ENCODE measurements around the gene CALHM4.

CALHM4 gene

GRCh38 chr6:116529466-116530290, 23.9 kb upstream of the CALHM4 start:
- H3K36me3 Mint-ChIP-seq (ENCODE audit: low read depth), result no peaks in the 10 kb centered on the region
- H3K27ac Mint-ChIP-seq, result no peak overlapping the region
- no peaks in the 10 kb centered on the region for H3K9me3 Mint-ChIP-seq
- peaks cover 18% of the 10 kb centered on the region for H3K27me3 Mint-ChIP-seq
- no peaks in the 10 kb centered on the region for H3K4me1 Mint-ChIP-seq (ENCODE audit: low read depth)
- H3K4me3 Mint-ChIP-seq, result no peak overlapping the region
- no peak for DNase-seq

- no peaks in the 10 kb centered on the region for H3K4me1 Mint-ChIP-seq (ENCODE audit: low read depth)
- H3K36me3 Mint-ChIP-seq (ENCODE audit: low read depth), result no peaks in the 10 kb centered on the region
- no peak overlapping the region for H3K27ac Mint-ChIP-seq
- H3K9me3 Mint-ChIP-seq, result no peaks in the 10 kb centered on the region
- H3K27me3 Mint-ChIP-seq, result peaks cover 18% of the 10 kb centered on the region
- H3K4me3 Mint-ChIP-seq, result no peak overlapping the region
- no peak for DNase-seq
These were observed 23.1 kb upstream of the CALHM4 start for GRCh38 chr6:116530436-116530835.

GRCh38 chr6:116531675-116532570, 21.6 kb upstream of the CALHM4 start:
- Mint-ChIP-seq H3K4me1 (ENCODE audit: low read depth) (peaks cover 1% of the 10 kb centered on the region), H3K27ac (no peak overlapping the region), H3K9me3 (no peaks in the 10 kb centered on the region), H3K27me3 (peaks cover 18% of the 10 kb centered on the region), H3K4me3 (no peak overlapping the region), H3K36me3 (ENCODE audit: low read depth) (no peaks in the 10 kb centered on the region)
- peak; percentile 47 for DNase-seq

- no peak for DNase-seq
- Mint-ChIP-seq H3K4me1 (ENCODE audit: low read depth) (peaks cover 1% of the 10 kb centered on the region), H3K27ac (no peak overlapping the region), H3K4me3 (no peak overlapping the region), H3K27me3 (peaks cover 16% of the 10 kb centered on the region), H3K9me3 (no peaks in the 10 kb centered on the region), H3K36me3 (ENCODE audit: low read depth) (no peaks in the 10 kb centered on the region)
These were observed 20.2 kb upstream of the CALHM4 start for GRCh38 chr6:116533233-116533957.

GRCh38 chr6:116535109-116535508, 18.4 kb upstream of the CALHM4 start:
- H3K27ac Mint-ChIP-seq, result no peak overlapping the region
- no peak overlapping the region for H3K4me3 Mint-ChIP-seq
- DNase-seq, result no peak
- H3K4me1 Mint-ChIP-seq (ENCODE audit: low read depth), result peaks cover 1% of the 10 kb centered on the region
- H3K36me3 Mint-ChIP-seq (ENCODE audit: low read depth), result no peaks in the 10 kb centered on the region
- H3K27me3 Mint-ChIP-seq, result peaks cover 22% of the 10 kb centered on the region
- no peaks in the 10 kb centered on the region for H3K9me3 Mint-ChIP-seq

GRCh38 chr6:116536216-116536621, 17.3 kb upstream of the CALHM4 start:
- H3K9me3 Mint-ChIP-seq, result no peaks in the 10 kb centered on the region
- H3K36me3 Mint-ChIP-seq (ENCODE audit: low read depth), result no peaks in the 10 kb centered on the region
- peaks cover 28% of the 10 kb centered on the region for H3K27me3 Mint-ChIP-seq
- DNase-seq, result no peak
- no peak overlapping the region for H3K4me3 Mint-ChIP-seq
- H3K4me1 Mint-ChIP-seq (ENCODE audit: low read depth), result peaks cover 1% of the 10 kb centered on the region
- H3K27ac Mint-ChIP-seq, result no peak overlapping the region

- no peak for DNase-seq
- Mint-ChIP-seq H3K36me3 (ENCODE audit: low read depth) (no peaks in the 10 kb centered on the region), H3K9me3 (no peaks in the 10 kb centered on the region), H3K4me3 (no peak overlapping the region), H3K27me3 (peaks cover 33% of the 10 kb centered on the region), H3K27ac (no peak overlapping the region), H3K4me1 (ENCODE audit: low read depth) (no peaks in the 10 kb centered on the region)
These were observed 11.1 kb upstream of the CALHM4 start for GRCh38 chr6:116542426-116542825.

- no peak overlapping the region for H3K27ac Mint-ChIP-seq
- DNase-seq, result no peak
- no peaks in the 10 kb centered on the region for H3K9me3 Mint-ChIP-seq
- H3K4me1 Mint-ChIP-seq (ENCODE audit: low read depth), result no peaks in the 10 kb centered on the region
- no peak overlapping the region for H3K4me3 Mint-ChIP-seq
- H3K27me3 Mint-ChIP-seq, result peaks cover 33% of the 10 kb centered on the region
- no peaks in the 10 kb centered on the region for H3K36me3 Mint-ChIP-seq (ENCODE audit: low read depth)
These were observed 10.4 kb upstream of the CALHM4 start for GRCh38 chr6:116543149-116543548.

- Mint-ChIP-seq H3K36me3 (ENCODE audit: low read depth) (no peaks in the 10 kb centered on the region), H3K9me3 (no peaks in the 10 kb centered on the region), H3K27ac (no peak within 1 kb of the TSS), H3K4me1 (ENCODE audit: low read depth) (no peaks in the 10 kb centered on the region), H3K4me3 (no peak within 1 kb of the TSS), H3K27me3 (peaks cover 20% of the 10 kb centered on the region)
- DNase-seq, result no peak
These were observed 7.9 kb upstream of the CALHM4 start, which contains the start of gene TRAPPC3L for GRCh38 chr6:116545651-116546050. Gene TRAPPC3L, minus strand, starts transcription at chr6:116545684. Its CDS starts 170 bp downstream, at chr6:116545514.

GRCh38 chr6:116547358-116547757, 6.2 kb upstream of the CALHM4 start:
- DNase-seq, result no peak
- H3K4me1 Mint-ChIP-seq (ENCODE audit: low read depth), result no peaks in the 10 kb centered on the region
- H3K36me3 Mint-ChIP-seq (ENCODE audit: low read depth), result no peaks in the 10 kb centered on the region
- peaks cover 16% of the 10 kb centered on the region for H3K27me3 Mint-ChIP-seq
- no peak overlapping the region for H3K4me3 Mint-ChIP-seq
- H3K9me3 Mint-ChIP-seq, result no peaks in the 10 kb centered on the region
- no peak overlapping the region for H3K27ac Mint-ChIP-seq

- DNase-seq, result no peak
- H3K4me1 Mint-ChIP-seq (ENCODE audit: low read depth), result no peaks in the 10 kb centered on the region
- H3K36me3 Mint-ChIP-seq (ENCODE audit: low read depth), result no peaks in the 10 kb centered on the region
- no peak overlapping the region for H3K27ac Mint-ChIP-seq
- no peaks in the 10 kb centered on the region for H3K9me3 Mint-ChIP-seq
- no peak overlapping the region for H3K4me3 Mint-ChIP-seq
- H3K27me3 Mint-ChIP-seq, result peaks cover 17% of the 10 kb centered on the region
These were observed 2.8 kb upstream of the CALHM4 start for GRCh38 chr6:116550796-116551195.

GRCh38 chr6:116556065-116556464, 2.5 kb downstream of the CALHM4 start:
- no peaks in the 10 kb centered on the region for H3K36me3 Mint-ChIP-seq (ENCODE audit: low read depth)
- no peaks in the 10 kb centered on the region for H3K9me3 Mint-ChIP-seq
- H3K4me1 Mint-ChIP-seq (ENCODE audit: low read depth), result no peaks in the 10 kb centered on the region
- H3K4me3 Mint-ChIP-seq, result no peak overlapping the region
- H3K27ac Mint-ChIP-seq, result no peak overlapping the region
- DNase-seq, result no peak
- peaks cover 10% of the 10 kb centered on the region for H3K27me3 Mint-ChIP-seq

GRCh38 chr6:116556814-116557415, 3.4 kb downstream of the CALHM4 start:
- Mint-ChIP-seq H3K9me3 (no peaks in the 10 kb centered on the region), H3K4me3 (no peak overlapping the region), H3K36me3 (ENCODE audit: low read depth) (no peaks in the 10 kb centered on the region), H3K27me3 (peaks cover 13% of the 10 kb centered on the region), H3K27ac (no peak overlapping the region), H3K4me1 (ENCODE audit: low read depth) (peaks cover 2% of the 10 kb centered on the region)
- no peak for DNase-seq

GRCh38 chr6:116557893-116558292, 4.3 kb downstream of the CALHM4 start:
- peaks cover 20% of the 10 kb centered on the region for H3K27me3 Mint-ChIP-seq
- H3K4me1 Mint-ChIP-seq (ENCODE audit: low read depth), result peaks cover 2% of the 10 kb centered on the region
- no peak overlapping the region for H3K27ac Mint-ChIP-seq
- no peak overlapping the region for H3K4me3 Mint-ChIP-seq
- no peaks in the 10 kb centered on the region for H3K9me3 Mint-ChIP-seq
- H3K36me3 Mint-ChIP-seq (ENCODE audit: low read depth), result no peaks in the 10 kb centered on the region
- no peak for DNase-seq
